Heart left ventricle (tissue), 16 donors: Measurements from ENCODE around the gene ELP1. TPM values are rescaled to one million over a fixed set of nuclear protein-coding genes. Genes with fewer than 3 reads are reported as not detected.

ENCODE experiments used
- ATAC-seq, 4 donors: fragments of 200-7000 bp; cut with Tn5 transposase; one replicate each; pipeline ENCODE4 v1.9.1; 2020 to 2022; ENCODE audit warnings: moderate library complexity in 4 of 4, mild to moderate bottlenecking in 3 of 4, moderate number of reproducible peaks in 1 of 4
- DNase-seq, 5 donors: peaks; one replicate each; pipeline ENCODE4 v3.0.0-alpha.2; 2020
- H3K27ac ChIP-seq, 12 donors: fragments of 200-600 bp; sonication (generic) in 4 of 12; one replicate each; pipeline versions ENCODE4 v1.5.0 to v1.8.0; 2016 to 2022; ENCODE audit warnings: mild to moderate bottlenecking in 2 of 12
- H3K27me3 ChIP-seq, 9 donors: fragments of 200-600 bp; sonication (generic) in 2 of 9; one replicate each; pipeline versions ENCODE4 v1.5.1 to v1.8.0; 2016 to 2022; ENCODE audit warnings: mild to moderate bottlenecking in 3 of 9
- H3K36me3 ChIP-seq, 9 donors: fragments of 200-600 bp; sonication (generic) in 2 of 9; one replicate each; pipeline versions ENCODE4 v1.5.0 to v1.8.0; 2018 to 2022; ENCODE audit warnings: mild to moderate bottlenecking in 2 of 9
- H3K4me1 ChIP-seq, 12 donors: fragments of 200-600 bp; sonication (generic) in 4 of 12; one replicate each; pipeline versions ENCODE4 v1.5.0 to v1.8.0; 2016 to 2022; ENCODE audit warnings: mild to moderate bottlenecking in 3 of 12
- H3K4me3 ChIP-seq, 12 donors: fragments of 200-600 bp; sonication (generic) in 4 of 12; one replicate each; pipeline versions ENCODE4 v1.5.0 to v1.8.0; 2017 to 2022; ENCODE audit warnings: mild to moderate bottlenecking in 9 of 12, moderate library complexity in 4 of 12
- H3K9me3 ChIP-seq, 12 donors: fragments of 200-600 bp; sonication (generic) in 4 of 12; one replicate each; pipeline versions ENCODE4 v1.5.0 to v1.8.0; 2016 to 2022; ENCODE audit warnings: mild to moderate bottlenecking in 1 of 12
- POLR2A ChIP-seq, 2 donors: fragments of 450-650 bp; IDR thresholded peaks; one replicate each; pipeline ENCODE4 v1.6.1; 2017; ENCODE audit warnings: antibody characterized with exemption in 2 of 2, mild to moderate bottlenecking in 2 of 2, moderate library complexity in 2 of 2
- WGBS, 4 donors: extraction: QIAGEN DNeasy Blood & Tissue Kit in 2 of 4; methylation state at CpG; one replicate each; pipeline versions ENCODE4 v1.1.5 to v1.1.7; 2013 to 2018; 5-methylcytosine and 5-hydroxymethylcytosine counted together
- intact Hi-C, 10 donors: fragments of 100-400 bp; cut with DNase I; formaldehyde crosslinking; loops; one replicate each; pipeline versions ENCODE4 v1.11.1 to v1.14.2; 2022
- long read RNA-seq, 3 donors: library from polyadenylated mRNA; unstranded; transcript quantifications; one replicate each; pipeline ENCODE4 v2.0.0, GENCODE V29; 2020 to 2021
- polyA plus RNA-seq, 2 donors: library from polyadenylated mRNA; stranded (reverse); fragments of 200-250 nt; gene quantifications; one replicate each; pipeline ENCODE4 v1.2.3, GENCODE V29; 2013
- total RNA-seq, 9 donors: library from RNA; depleted of rRNA in 2 of 9; stranded (reverse); fragments of >200 nt in 2 of 9; fragmentation: NEBNext Ultra II Directional in 3 of 9; extraction: Animal tissue kit (Norgen Biotek cat#: 25700) in 3 of 9; gene quantifications; one replicate each; pipeline versions ENCODE4 v1.1.0 to v1.2.4, GENCODE V29; 2016 to 2023
- TF ChIP-seq, protein P1 (sequence below), 12 donors: fragments of 200-600 bp; sonication (generic) in 4 of 12; IDR thresholded peaks; one replicate each; pipeline versions ENCODE4 v1.5.0 to v1.8.0; 2018 to 2022; ENCODE audit warnings: antibody characterized with exemption in 12 of 12, mild to moderate bottlenecking in 5 of 12
- donor health status: ischemic (EF 13 %, LVEDD 7.1; RV severe dilation, severe dysfunction).
- donor health status: healthy with polysubstance abuse.
- donor health status: DM: no; HTN: yes; CAD: no.
- donor health status: DM: no; HTN: no; CAD: no.
- donor health status: ischemic (EF 25% LVEDD 6.9; RV normal size, moderate dysfunction).
- donor health status: ischemic (EF 25% LVEDD 5.7; RV mildly dilated, moderate dysfunction).
- donor health status: healthy.
- donor health status: DM: yes; HTN: yes; CAD: no.
- donor health status: ischemic (EF 35%, LVEDD 5.7; RV mildly dilated, moderate dysfunction).
- donor health status: nonischemic (EF 11% LVEDD 7.7; RV severe dilation, severe dysfunction).
- donor health status: DM: yes; HTN: yes; CAD: no.
- donor health status: PGD.
- donor health status: ischemic (EF 29% LVEDD 5.4; RV normal size, mild dysfunction).
- donor health status: nonischemic (EF 23%, LVEDD 6.1; RV moderate dilation, normal function).

Gene ELP1, protein sequence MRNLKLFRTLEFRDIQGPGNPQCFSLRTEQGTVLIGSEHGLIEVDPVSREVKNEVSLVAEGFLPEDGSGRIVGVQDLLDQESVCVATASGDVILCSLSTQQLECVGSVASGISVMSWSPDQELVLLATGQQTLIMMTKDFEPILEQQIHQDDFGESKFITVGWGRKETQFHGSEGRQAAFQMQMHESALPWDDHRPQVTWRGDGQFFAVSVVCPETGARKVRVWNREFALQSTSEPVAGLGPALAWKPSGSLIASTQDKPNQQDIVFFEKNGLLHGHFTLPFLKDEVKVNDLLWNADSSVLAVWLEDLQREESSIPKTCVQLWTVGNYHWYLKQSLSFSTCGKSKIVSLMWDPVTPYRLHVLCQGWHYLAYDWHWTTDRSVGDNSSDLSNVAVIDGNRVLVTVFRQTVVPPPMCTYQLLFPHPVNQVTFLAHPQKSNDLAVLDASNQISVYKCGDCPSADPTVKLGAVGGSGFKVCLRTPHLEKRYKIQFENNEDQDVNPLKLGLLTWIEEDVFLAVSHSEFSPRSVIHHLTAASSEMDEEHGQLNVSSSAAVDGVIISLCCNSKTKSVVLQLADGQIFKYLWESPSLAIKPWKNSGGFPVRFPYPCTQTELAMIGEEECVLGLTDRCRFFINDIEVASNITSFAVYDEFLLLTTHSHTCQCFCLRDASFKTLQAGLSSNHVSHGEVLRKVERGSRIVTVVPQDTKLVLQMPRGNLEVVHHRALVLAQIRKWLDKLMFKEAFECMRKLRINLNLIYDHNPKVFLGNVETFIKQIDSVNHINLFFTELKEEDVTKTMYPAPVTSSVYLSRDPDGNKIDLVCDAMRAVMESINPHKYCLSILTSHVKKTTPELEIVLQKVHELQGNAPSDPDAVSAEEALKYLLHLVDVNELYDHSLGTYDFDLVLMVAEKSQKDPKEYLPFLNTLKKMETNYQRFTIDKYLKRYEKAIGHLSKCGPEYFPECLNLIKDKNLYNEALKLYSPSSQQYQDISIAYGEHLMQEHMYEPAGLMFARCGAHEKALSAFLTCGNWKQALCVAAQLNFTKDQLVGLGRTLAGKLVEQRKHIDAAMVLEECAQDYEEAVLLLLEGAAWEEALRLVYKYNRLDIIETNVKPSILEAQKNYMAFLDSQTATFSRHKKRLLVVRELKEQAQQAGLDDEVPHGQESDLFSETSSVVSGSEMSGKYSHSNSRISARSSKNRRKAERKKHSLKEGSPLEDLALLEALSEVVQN (N-terminal part only)
- total RNA-seq (10 to 100 TPM; 12.4 to 32.0 (median 21.1) TPM), polyA plus RNA-seq (10 to 100 TPM in 1 of 2 donors, 1 to 10 TPM in 1; 7.8 to 17.7 TPM)
- long read RNA-seq, donor 1, full-length matches to known transcripts: 35 of 56 reads
- long read RNA-seq, donor 1, partial matches to known transcripts: 7 of 56 reads
- long read RNA-seq, donor 1, other reads (novel, unspliced or antisense): 14 of 56 reads
- long read RNA-seq, donor 2, full-length matches to known transcripts: 46 of 67 reads
- long read RNA-seq, donor 2, partial matches to known transcripts: 6 of 67 reads
- long read RNA-seq, donor 2, other reads (novel, unspliced or antisense): 15 of 67 reads
- long read RNA-seq, donor 3, full-length matches to known transcripts: 25 of 43 reads
- long read RNA-seq, donor 3, partial matches to known transcripts: 4 of 43 reads
- long read RNA-seq, donor 3, other reads (novel, unspliced or antisense): 14 of 43 reads

DNA sequence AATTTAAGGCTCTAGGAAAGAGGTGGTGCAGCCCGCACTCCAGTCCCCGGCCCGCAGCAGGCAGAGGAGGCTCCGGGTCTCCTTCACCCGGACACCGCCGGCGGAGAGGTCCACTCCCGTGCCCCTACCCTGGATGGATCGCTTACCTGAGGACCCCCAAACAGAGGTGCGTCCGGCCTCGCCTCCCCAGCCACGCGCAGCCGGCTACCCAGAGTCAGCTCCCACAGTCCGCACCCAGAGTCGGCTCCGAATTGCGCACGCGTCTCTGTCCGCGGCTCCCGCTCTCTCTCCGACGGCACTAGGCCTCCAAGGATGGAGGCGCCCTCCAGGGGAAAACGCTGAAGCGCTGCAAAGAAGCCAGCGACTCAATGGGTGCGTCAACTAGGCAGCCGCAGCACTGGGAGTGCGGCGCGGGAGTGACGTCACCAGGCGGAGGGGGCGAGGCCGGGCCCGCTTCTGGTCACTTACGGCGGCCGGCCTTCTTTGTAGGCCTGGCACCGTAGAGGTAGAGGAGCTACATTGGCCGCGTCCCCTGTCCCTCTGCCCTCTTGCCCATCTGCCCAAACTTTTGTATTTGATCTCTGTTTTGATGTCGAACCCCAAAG is at the start of gene ELP1:
ELP1 (minus strand) TSS at position 407 of the 605 bp plus-strand sequence. CDS start 2,978 bp downstream, outside the sequence.
- no peaks in the 10 kb centered on the region for H3K27me3 ChIP-seq
- DNase-seq (peak; percentile 93 to 96 (median 96)), ATAC-seq (peak; percentile 88 to 95 (median 94))
- H3K36me3 ChIP-seq: peaks cover 0 to 45% (median 21%) of the 10 kb centered on the region in 9 donors
- H3K27ac ChIP-seq: peak within 1 kb of the TSS; percentile 77 to 96 (median 90)
- TF ChIP-seq POLR2A (IDR thresholded peaks at IDR 0.05): no peak
- TF ChIP-seq, protein P1, sequence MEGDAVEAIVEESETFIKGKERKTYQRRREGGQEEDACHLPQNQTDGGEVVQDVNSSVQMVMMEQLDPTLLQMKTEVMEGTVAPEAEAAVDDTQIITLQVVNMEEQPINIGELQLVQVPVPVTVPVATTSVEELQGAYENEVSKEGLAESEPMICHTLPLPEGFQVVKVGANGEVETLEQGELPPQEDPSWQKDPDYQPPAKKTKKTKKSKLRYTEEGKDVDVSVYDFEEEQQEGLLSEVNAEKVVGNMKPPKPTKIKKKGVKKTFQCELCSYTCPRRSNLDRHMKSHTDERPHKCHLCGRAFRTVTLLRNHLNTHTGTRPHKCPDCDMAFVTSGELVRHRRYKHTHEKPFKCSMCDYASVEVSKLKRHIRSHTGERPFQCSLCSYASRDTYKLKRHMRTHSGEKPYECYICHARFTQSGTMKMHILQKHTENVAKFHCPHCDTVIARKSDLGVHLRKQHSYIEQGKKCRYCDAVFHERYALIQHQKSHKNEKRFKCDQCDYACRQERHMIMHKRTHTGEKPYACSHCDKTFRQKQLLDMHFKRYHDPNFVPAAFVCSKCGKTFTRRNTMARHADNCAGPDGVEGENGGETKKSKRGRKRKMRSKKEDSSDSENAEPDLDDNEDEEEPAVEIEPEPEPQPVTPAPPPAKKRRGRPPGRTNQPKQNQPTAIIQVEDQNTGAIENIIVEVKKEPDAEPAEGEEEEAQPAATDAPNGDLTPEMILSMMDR (IDR thresholded peaks at IDR 0.05): peak in 8 of 12 donors; percentile 10 to 47 (median 21)
- peaks cover 0 to 30% (median 19%) of the 10 kb centered on the region in 12 donors for H3K4me1 ChIP-seq
- peak within 1 kb of the TSS; percentile 67 to 99 (median 90) for H3K4me3 ChIP-seq
- no peaks in the 10 kb centered on the region for H3K9me3 ChIP-seq
- 0 to 1% (median 0%) methylated on average over 21 to 48 of the region's 48 CpGs for WGBS, 4 donors
- intact Hi-C loops: loop anchor here in 5 of 10 donors (5.0 to 10.0 kb wide), 5 partner anchors 78 to 188 kb away; partner anchors contain the start of genes TMEM245 (in 2 of the 5) and CTNNAL1 (in 1 of the 5)

DNA sequence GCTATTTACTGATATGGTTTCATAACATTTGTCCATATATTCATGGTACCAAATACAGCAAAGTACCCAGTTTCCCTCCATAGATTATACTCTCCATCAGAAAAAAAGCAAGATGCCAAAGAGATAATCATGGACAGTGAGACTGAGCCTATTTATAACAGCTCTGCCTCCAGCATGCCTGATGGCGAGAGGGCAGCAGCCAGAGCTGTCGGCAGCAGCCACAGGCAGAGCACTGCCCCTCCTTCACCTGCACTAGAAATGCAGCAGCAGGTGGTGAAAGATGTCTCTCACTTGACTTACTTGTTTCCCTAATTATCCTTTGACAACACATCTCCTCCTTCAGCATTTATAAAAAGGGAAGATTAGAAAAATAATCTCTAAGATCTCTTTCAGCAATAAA is 47.0 kb upstream of the ELP1 start:
- no peak for DNase-seq
- intact Hi-C loops: no loop called here
- TF ChIP-seq POLR2A (IDR thresholded peaks at IDR 0.05): no peak
- TF ChIP-seq, protein P1 (IDR thresholded peaks at IDR 0.05): no peak
- 51 to 67% (median 61%) methylated on average over 2 of the region's 2 CpGs for WGBS, 4 donors
- no peaks in the 10 kb centered on the region for H3K27me3 ChIP-seq
- H3K4me3 ChIP-seq: no peak overlapping the region
- H3K4me1 ChIP-seq: peaks cover 0 to 5% (median 0%) of the 10 kb centered on the region in 12 donors
- H3K36me3 ChIP-seq: peaks cover 0 to 85% (median 26%) of the 10 kb centered on the region in 9 donors
- peak; percentile 47 to 80 (median 72) for ATAC-seq
- no peak overlapping the region for H3K27ac ChIP-seq
- H3K9me3 ChIP-seq: no peaks in the 10 kb centered on the region

DNA sequence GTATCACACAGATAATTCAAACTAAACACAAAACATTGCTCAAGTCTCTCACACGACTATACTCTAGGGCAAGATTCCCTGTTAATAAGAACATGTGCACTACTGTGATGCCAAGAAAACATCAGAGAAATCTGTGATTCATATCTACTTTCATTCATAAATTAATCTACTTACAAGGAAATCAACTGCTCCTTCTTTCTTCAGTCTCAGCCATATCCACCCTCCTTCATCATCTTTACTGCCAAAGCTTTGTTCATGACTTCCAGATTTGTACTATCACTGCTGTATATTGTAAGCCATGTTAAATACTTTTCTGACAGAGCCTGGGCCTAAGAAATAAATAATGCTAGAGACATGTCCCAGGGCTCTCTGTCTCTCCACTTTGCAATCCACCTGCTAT is 44.3 kb upstream of the ELP1 start:
- Histone ChIP-seq H3K4me3 (no peak overlapping the region), H3K9me3 (no peaks in the 10 kb centered on the region), H3K27ac (peak overlapping the region in 1 of 12 donors; percentile 11)

More for the DNA sequence above, 44.3 kb upstream of the ELP1 start:
- 42 to 70% (median 51%) methylated on average over 1 of the region's 1 CpG for WGBS, 4 donors
- peaks cover 0 to 64% (median 26%) of the 10 kb centered on the region in 9 donors for H3K36me3 ChIP-seq
- H3K4me1 ChIP-seq: peaks cover 3 to 19% (median 13%) of the 10 kb centered on the region in 12 donors
- no peak for ATAC-seq
- intact Hi-C loops: no loop called here
- TF ChIP-seq, protein P1 (IDR thresholded peaks at IDR 0.05): no peak
- TF ChIP-seq POLR2A (IDR thresholded peaks at IDR 0.05): no peak
- no peaks in the 10 kb centered on the region for H3K27me3 ChIP-seq
- no peak for DNase-seq
